GM13976 (cell line): ENCODE results near the gene MSH3.

Experiments
- DNase-seq: peaks from one replicate; pipeline ENCODE4 v3.0.0; 2012; ENCODE audit warnings: low spot score
- CTCF ChIP-seq: IDR thresholded peaks from 2 replicates; pipeline ENCODE4 v1.5.1; 2012; ENCODE audit warnings: borderline replicate concordance, mild to moderate bottlenecking; ENCODE audit not compliant: insufficient read depth; ENCODE audit errors: extremely low read depth, missing control alignments, control extremely low read depth
- in situ Hi-C: fragments of 300-500 bp; cut with MboI; formaldehyde crosslinking; loops from one replicate; pipeline ENCODE4 v1.12.0; 2022; ENCODE audit warnings: low sequenced_read_pairs, mixed read lengths, inconsistent platforms; ENCODE audit not compliant: unreplicated experiment

MSH3 gene

DNA sequence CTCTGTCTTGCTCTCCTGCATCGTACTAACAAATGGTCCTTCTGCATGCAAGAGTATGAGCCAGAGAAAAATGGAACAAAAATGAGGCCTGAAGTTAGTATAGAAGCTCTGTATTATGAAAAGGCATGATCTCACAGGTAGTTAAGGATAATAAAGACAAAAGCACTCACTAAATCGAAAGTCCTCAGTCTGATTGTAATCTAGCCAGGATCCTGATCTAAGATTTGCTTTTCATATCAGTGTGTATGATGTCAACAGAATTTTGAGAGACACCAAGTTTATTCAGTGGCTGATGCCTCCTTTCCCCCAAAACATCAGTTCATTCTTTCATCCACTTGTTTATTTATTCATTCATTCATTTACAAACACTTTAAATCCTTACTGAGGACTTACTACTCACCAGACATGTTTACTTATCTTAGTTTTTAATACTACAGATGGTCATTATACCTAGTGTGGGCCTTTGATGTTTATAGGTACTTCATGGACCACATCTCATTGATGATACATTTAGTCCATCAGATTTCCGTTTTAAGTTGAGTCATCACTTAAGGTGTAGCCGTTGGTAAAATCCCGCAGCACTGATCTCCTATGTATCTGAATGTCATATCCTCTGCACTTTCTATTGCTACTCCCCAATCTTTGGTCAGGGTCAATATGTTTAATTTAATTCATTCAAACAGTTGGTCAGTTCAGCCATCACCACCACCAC is 105.6 kb downstream of the MSH3 start:
- in situ Hi-C loops: no loop called here
- no peak for DNase-seq
- TF ChIP-seq CTCF: no peak

GRCh38 chr5:80760680-80761079 is 106.2 kb downstream of the MSH3 start:
- in situ Hi-C loops: no loop called here
- no peak for DNase-seq
- TF ChIP-seq CTCF: no peak

GRCh38 chr5:80761176-80761575 is 106.7 kb downstream of the MSH3 start:
- TF ChIP-seq CTCF: no peak
- no peak for DNase-seq
- in situ Hi-C loops: no loop called here

DNA sequence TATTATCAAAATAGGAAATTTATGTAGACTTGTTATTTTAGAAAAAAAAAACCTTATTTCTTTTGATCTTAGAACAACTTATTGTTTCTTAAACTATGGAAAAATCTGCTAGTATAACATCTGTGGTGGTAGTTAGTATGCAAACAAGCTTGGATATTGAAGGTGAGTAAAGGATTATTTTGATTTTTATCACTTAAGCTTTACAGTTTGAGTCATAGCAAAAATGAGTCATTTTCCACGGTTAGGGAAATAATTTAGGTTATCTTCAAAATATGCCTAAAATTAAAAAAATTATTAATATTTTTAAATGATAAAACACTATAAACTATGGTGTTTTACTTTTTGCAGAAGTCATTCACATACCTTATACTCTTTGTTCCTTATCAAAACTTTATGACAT is 107.5 kb downstream of the MSH3 start:
- DNase-seq: no peak
- no peak for TF ChIP-seq CTCF
- in situ Hi-C loops: no loop called here

DNA sequence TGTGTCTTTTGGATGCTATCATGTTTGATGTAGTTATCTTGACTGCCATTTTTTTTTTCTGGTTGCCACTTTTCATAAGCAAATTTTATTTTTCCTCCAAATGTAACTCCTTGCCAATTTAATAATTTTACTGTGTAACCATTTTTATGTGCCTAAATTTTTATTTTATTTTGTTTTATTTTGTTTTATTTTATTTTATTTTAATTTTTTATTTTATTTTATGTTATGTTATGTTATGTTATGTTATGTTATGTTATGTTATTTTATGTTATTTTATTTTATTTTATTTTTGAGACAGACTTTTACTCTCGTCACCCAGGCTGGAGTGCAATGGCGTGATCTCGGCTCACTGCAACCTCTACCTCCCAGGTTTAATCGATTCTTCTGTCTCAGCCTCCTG is 108.1 kb downstream of the MSH3 start:
- DNase-seq: no peak
- in situ Hi-C loops: no loop called here
- no peak for TF ChIP-seq CTCF

GRCh38 chr5:80763211-80763610 is 108.8 kb downstream of the MSH3 start:
- no peak for DNase-seq
- no peak for TF ChIP-seq CTCF
- in situ Hi-C loops: no loop called here

GRCh38 chr5:80763873-80764647 is 109.6 kb downstream of the MSH3 start:
- TF ChIP-seq CTCF: no peak
- in situ Hi-C loops: no loop called here
- DNase-seq: no peak
